ENCODE results near the gene SHANK1. TPM values are rescaled to one million over a fixed set of nuclear protein-coding genes. Genes with fewer than 3 reads are reported as not detected.
"Not testable (repeated sequence)": the region's sequence is repeated elsewhere in the genome, so short reads cannot be mapped to it uniquely, and the experiment has no call there.

The SHANK1 gene
- not detected for total RNA-seq

DNA sequence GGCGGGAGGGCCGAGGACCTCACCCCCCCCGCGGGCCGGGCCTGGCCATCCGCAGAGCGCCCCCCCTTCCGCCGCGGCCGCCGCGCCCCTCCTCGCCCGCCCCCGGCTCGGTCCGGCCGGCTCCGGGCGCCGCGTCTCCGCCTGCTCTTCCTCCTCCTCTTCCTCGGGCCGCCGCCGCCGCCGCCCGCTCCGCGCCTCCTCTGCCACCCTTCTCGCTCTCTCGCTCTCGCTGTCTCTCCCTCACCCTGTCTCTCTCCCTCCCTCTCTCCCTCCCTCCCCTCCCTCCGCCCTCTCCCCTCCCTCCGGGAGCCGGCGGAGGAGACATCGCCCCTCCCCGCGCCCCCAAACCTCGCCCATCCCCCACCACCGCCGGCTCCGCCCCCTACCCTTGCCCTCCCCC lies at the start of gene SHANK1:
TSS of gene SHANK1 (minus strand) at position 237 of the 400 bp plus-strand sequence. CDS start 2,883 bp downstream, outside the sequence.
- H3K4me3 Mint-ChIP-seq = no peak within 1 kb of the TSS
- H3K27me3 Mint-ChIP-seq (ENCODE audit: low read depth) = peaks cover 60% of the 10 kb centered on the region
- DNase-seq = no peak
- H3K27ac Mint-ChIP-seq = no peak within 1 kb of the TSS
- ChIA-PET POLR2A (no interaction called here), CTCF (interaction anchor here (1.3 kb wide), 1 partner anchor 202 kb away, joined by 3 read pairs; no protein-coding TSS in a partner anchor)
- ATAC-seq = no peak
- no peaks in the 10 kb centered on the region for H3K9me3 Mint-ChIP-seq (ENCODE audit: insufficient read depth)
- H3K36me3 Mint-ChIP-seq (ENCODE audit: low read depth) = no peaks in the 10 kb centered on the region
- peaks cover 10% of the 10 kb centered on the region for H3K4me1 Mint-ChIP-seq (ENCODE audit: low read depth)

DNA sequence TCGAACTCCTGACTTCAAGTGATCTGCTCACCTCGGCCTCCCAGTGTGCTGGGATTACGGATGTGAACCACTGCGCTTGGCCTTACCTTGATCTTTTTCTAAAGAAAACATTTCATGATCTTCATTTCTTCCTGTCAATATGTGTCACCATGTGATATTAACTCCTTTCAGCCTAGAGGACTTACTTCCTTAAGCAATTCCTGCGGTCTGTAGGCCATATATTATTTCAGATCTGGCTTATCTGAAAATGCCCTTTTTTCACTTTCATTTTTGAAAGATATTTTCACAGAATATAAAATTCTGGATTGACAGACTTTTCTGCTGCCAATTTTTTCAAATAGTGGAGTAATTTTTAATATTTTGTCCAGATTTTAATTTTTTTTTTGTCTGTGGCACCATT lies 48.7 kb upstream of the SHANK1 start:
- POLR2A ChIA-PET = no interaction called here
- no peaks in the 10 kb centered on the region for H3K9me3 Mint-ChIP-seq (ENCODE audit: insufficient read depth)
- CTCF ChIA-PET = no interaction called here
- ATAC-seq = no peak
- H3K27me3 Mint-ChIP-seq (ENCODE audit: low read depth) = no peaks in the 10 kb centered on the region
- H3K4me1 Mint-ChIP-seq (ENCODE audit: low read depth) = no peaks in the 10 kb centered on the region
- no peak overlapping the region for H3K4me3 Mint-ChIP-seq
- H3K27ac Mint-ChIP-seq = no peak overlapping the region
- DNase-seq = no peak
- no peaks in the 10 kb centered on the region for H3K36me3 Mint-ChIP-seq (ENCODE audit: low read depth)

DNA sequence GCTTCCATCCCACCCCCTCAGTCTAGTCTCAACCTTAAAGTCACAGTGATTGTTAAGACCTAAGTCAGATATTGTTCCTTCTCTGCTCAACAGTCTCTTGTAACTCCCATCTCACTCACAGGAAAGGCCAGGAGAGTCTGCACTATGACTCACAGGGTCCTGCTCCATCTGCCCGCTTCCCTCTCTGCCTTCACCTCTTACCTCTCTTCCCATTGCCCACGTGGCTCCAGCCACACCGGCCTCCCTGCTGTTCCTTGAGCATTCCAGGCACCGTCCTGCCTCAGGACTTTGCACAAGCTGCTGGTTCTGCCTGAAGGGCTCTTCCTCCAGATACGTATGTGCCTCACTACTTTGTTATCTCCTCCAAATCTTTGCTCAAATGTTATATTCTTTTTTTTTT lies 47.7 kb upstream of the SHANK1 start:
- DNase-seq; ATAC-seq; H3K36me3 Mint-ChIP-seq (ENCODE audit: low read depth); H3K27ac Mint-ChIP-seq; H3K4me3 Mint-ChIP-seq; POLR2A ChIA-PET; CTCF ChIA-PET; H3K27me3 Mint-ChIP-seq (ENCODE audit: low read depth); H3K9me3 Mint-ChIP-seq (ENCODE audit: insufficient read depth); H3K4me1 Mint-ChIP-seq (ENCODE audit: low read depth): not testable (repeated sequence)

DNA sequence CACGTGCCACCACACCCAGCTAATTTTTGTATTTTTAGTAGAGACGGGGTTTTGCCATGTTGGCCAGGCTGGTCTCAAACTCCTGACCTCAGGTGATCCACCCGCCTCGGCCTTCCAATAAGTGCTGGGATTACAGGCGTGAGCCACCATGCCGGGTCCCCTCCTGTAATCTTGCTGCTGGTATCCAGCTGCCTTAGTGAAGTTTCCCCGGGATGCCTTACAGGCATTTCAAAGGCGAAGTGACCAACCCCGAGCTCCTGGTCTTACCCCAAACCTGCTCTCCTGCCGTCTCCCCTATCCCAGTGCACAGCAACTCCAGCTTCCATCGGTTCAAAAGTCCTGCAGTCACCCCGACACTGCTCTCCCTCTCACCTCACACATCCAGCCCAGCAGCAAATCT lies 47.1 kb upstream of the SHANK1 start:
- ATAC-seq = not testable (repeated sequence)

DNA sequence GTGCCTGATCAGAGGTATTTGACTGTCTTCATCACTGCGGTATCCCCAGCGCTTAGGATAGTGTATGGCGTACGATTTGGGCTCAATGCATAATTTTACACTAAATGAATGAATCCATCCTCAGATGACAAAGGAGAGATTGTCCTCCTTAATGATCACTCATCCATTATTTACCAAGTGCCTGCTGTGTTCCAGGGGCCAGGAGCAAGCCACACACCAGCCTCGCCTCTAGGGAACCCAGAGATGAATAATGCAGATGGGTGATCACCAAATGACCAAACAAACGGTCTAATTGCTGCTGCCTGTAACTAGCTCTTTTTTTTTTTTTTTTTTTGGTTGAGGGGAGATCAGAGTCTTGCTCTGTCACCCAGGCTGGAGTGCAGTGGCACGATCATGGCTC lies 44.8 kb upstream of the SHANK1 start:
- Mint-ChIP-seq H3K27me3 (ENCODE audit: low read depth) (no peaks in the 10 kb centered on the region), H3K4me3 (no peak overlapping the region), H3K9me3 (ENCODE audit: insufficient read depth) (no peaks in the 10 kb centered on the region), H3K27ac (no peak overlapping the region), H3K4me1 (ENCODE audit: low read depth) (no peaks in the 10 kb centered on the region), H3K36me3 (ENCODE audit: low read depth) (no peaks in the 10 kb centered on the region)
- ATAC-seq = no peak
- CTCF ChIA-PET = no interaction called here
- POLR2A ChIA-PET = no interaction called here
- no peak for DNase-seq

More for the DNA sequence above, 47.1 kb upstream of the SHANK1 start:
- POLR2A ChIA-PET = interaction anchor here (0.6 kb wide), 1 partner anchor 66 kb away, joined by 3 read pairs; no protein-coding TSS in a partner anchor
- H3K4me1 Mint-ChIP-seq (ENCODE audit: low read depth); H3K36me3 Mint-ChIP-seq (ENCODE audit: low read depth); H3K27ac Mint-ChIP-seq; H3K4me3 Mint-ChIP-seq; H3K27me3 Mint-ChIP-seq (ENCODE audit: low read depth); H3K9me3 Mint-ChIP-seq (ENCODE audit: insufficient read depth); DNase-seq; CTCF ChIA-PET: not testable (repeated sequence)

DNA sequence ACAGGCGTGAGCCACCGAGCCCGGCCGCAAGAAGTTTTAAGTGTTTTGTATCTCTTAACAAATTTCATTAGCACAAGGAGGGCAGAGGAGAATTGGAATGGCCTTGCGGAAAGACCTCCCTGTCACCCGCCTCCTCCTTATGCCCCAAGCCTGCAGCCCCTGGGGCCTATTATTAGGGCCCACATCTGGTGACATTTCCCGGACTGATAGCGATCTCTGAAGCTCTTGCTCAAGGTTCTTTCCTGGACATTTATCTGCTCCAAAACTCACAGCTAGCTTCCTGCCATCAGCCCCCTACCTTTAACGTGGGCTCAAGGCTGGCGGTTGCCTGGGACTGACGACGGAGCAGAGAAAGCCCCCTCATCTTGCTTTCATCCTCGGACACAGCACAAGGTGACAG lies 43.9 kb upstream of the SHANK1 start:
- H3K27ac Mint-ChIP-seq; DNase-seq; POLR2A ChIA-PET; H3K27me3 Mint-ChIP-seq (ENCODE audit: low read depth); H3K4me3 Mint-ChIP-seq; H3K36me3 Mint-ChIP-seq (ENCODE audit: low read depth); H3K9me3 Mint-ChIP-seq (ENCODE audit: insufficient read depth); H3K4me1 Mint-ChIP-seq (ENCODE audit: low read depth); ATAC-seq; CTCF ChIA-PET: not testable (repeated sequence)

DNA sequence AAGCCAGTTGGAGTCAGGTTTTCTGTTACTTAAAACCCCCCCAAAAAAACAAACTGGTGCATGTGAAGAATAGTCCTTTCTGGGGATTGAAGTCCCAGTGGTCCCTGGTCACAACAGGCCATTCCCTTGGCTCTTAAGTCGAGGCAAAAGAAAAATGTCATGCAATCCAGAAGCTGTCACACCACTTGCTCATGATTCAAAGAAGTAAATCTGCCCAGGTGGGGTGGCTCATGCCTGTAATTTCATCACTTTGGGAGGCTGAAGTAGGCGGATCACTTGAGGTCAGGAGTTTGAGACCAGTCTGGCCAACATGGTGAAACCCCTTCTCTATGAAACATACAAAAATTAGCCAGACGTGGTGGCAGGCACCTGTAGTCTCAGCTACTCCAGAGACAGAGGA lies 41.9 kb upstream of the SHANK1 start:
- H3K27me3 Mint-ChIP-seq (ENCODE audit: low read depth); H3K4me1 Mint-ChIP-seq (ENCODE audit: low read depth); CTCF ChIA-PET; H3K36me3 Mint-ChIP-seq (ENCODE audit: low read depth); ATAC-seq; POLR2A ChIA-PET; H3K4me3 Mint-ChIP-seq; H3K9me3 Mint-ChIP-seq (ENCODE audit: insufficient read depth); DNase-seq; H3K27ac Mint-ChIP-seq: not testable (repeated sequence)

DNA sequence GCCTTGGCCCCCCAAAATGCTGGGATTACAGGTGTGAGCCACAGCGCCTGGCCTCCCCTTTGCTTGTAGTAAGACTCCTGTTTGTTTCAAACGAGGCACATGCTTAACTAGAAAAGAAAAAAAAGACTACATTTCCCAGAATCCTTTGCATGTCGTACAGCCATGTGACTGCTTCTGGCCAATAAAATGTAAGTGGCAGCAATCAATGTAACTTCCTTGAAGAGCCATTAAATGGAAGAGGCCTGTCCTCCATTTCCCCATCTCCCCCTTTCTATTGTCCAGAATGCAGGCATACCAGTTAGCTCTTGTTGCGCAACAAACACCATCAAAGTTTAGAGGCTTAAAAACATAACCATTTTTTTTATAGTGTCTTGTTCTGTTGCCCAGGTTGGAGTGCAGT lies 40.3 kb upstream of the SHANK1 start:
- Mint-ChIP-seq H3K9me3 (ENCODE audit: insufficient read depth) (no peaks in the 10 kb centered on the region), H3K27me3 (ENCODE audit: low read depth) (no peaks in the 10 kb centered on the region), H3K4me3 (no peak overlapping the region), H3K36me3 (ENCODE audit: low read depth) (no peaks in the 10 kb centered on the region), H3K27ac (no peak overlapping the region), H3K4me1 (ENCODE audit: low read depth) (no peaks in the 10 kb centered on the region)
- ATAC-seq (no peak), DNase-seq (no peak)
- POLR2A ChIA-PET = no interaction called here
- CTCF ChIA-PET = no interaction called here

DNA sequence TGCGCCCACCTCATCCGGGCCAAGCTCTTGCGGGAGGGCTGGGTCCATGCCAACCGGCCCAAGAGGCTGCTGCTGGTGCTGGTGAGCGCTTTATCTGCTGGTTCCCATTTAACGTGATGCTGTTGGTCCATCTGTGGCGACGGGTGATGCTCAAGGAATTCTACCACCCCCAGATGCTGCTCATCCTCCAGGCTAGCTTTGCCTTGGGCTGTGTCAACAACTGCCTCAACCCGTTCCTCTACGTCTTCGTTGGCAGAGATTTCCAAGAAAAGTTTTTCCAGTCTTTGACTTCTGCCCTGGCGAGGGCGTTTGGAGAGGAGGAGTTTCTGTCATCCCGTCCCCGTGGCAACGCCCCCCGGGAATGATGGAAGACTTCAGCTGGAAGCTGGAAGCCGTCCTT lies 39.5 kb upstream of the SHANK1 start:
- H3K27me3 Mint-ChIP-seq (ENCODE audit: low read depth); ATAC-seq; H3K4me1 Mint-ChIP-seq (ENCODE audit: low read depth); DNase-seq; H3K9me3 Mint-ChIP-seq (ENCODE audit: insufficient read depth); POLR2A ChIA-PET; H3K36me3 Mint-ChIP-seq (ENCODE audit: low read depth); CTCF ChIA-PET; H3K4me3 Mint-ChIP-seq; H3K27ac Mint-ChIP-seq: not testable (repeated sequence)

DNA sequence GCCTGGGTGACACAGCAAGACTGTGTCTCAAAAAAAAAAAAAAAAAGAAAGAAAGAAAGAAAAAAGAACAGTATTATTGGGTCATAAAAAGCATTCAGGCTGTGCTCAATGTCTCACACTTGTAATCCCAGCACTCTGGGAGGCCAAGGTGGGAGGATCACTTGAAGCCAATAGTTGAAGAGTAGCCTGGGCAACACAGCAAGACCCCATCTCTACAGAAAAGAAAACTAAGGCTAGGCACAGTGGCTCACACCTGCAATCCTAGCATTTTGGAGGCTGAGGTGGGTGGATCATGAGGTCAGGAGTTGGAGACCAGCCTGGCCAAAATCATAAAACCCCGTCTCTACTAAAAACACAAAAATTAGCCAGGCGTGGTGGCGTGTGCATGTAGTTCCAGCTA lies 38.0 kb upstream of the SHANK1 start:
- POLR2A ChIA-PET; H3K27ac Mint-ChIP-seq; ATAC-seq; H3K36me3 Mint-ChIP-seq (ENCODE audit: low read depth); H3K9me3 Mint-ChIP-seq (ENCODE audit: insufficient read depth); CTCF ChIA-PET; DNase-seq; H3K4me1 Mint-ChIP-seq (ENCODE audit: low read depth); H3K27me3 Mint-ChIP-seq (ENCODE audit: low read depth); H3K4me3 Mint-ChIP-seq: not testable (repeated sequence)

DNA sequence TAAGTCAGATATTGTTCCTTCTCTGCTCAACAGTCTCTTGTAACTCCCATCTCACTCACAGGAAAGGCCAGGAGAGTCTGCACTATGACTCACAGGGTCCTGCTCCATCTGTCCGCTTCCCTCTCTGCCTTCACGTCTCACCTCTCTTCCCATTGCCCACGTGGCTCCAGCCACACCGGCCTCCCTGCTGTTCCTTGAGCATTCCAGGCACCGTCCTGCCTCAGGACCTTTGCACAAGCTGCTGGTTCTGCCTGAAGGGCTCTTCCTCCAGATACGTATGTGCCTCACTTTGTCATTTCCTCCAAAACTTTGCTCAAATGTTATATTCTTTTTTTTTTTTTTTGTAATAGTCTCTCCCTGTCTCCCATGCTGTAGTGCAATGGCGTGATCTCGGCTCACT lies 36.6 kb upstream of the SHANK1 start:
- H3K4me3 Mint-ChIP-seq; H3K4me1 Mint-ChIP-seq (ENCODE audit: low read depth); CTCF ChIA-PET; ATAC-seq; POLR2A ChIA-PET; H3K36me3 Mint-ChIP-seq (ENCODE audit: low read depth); DNase-seq; H3K27ac Mint-ChIP-seq; H3K9me3 Mint-ChIP-seq (ENCODE audit: insufficient read depth); H3K27me3 Mint-ChIP-seq (ENCODE audit: low read depth): not testable (repeated sequence)

DNA sequence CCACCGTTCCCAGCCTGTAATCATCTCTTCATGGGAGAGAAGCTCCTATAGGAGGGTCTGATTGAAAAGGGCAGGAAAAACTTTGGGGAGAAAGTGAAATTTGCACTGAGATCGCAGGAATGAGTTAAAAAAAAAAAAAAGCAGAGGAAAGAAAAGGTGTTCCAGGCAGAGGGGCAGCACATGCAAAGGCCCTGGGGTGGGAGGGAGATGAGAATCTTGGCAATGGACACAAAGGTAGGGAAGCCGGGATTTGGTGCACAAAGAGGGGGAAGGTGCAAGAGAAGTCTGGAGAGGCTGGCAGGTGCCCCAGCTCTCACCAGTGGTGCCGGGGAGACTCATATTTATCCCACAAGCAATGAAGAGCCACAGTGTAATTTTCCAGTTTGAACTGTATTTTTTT lies 34.3 kb upstream of the SHANK1 start:
- ChIA-PET CTCF (interaction anchor here (2.1 kb wide), 1 partner anchor 29 kb away, joined by 6 read pairs; no protein-coding TSS in a partner anchor), POLR2A (no interaction called here)
- H3K27me3 Mint-ChIP-seq (ENCODE audit: low read depth) = no peaks in the 10 kb centered on the region

DNA sequence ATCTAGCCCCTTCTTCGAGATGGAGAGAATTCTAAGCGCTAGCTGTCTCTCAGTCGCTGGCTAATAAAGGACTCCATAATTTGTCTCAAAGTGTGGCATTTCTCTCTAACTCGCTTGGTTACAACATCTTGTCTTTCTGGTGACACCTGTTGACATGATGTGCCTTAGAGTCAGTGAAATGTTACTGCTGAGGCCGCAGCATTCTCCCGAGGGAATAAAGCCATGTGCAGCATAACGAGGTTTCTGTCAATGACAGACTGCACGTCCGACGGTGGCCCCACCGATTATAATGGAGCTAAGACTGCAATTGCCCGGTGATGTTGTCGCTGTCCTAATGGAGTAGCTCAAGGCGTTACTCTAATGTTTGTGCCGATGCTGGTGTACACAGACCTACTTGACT lies 30.4 kb upstream of the SHANK1 start:
- H3K27ac Mint-ChIP-seq = no peak overlapping the region
- no peaks in the 10 kb centered on the region for H3K27me3 Mint-ChIP-seq (ENCODE audit: low read depth)
- POLR2A ChIA-PET = no interaction called here
- no peaks in the 10 kb centered on the region for H3K4me1 Mint-ChIP-seq (ENCODE audit: low read depth)
- H3K36me3 Mint-ChIP-seq (ENCODE audit: low read depth) = no peaks in the 10 kb centered on the region
- no peak for ATAC-seq
- H3K9me3 Mint-ChIP-seq (ENCODE audit: insufficient read depth) = no peaks in the 10 kb centered on the region
- DNase-seq = no peak
- no peak overlapping the region for H3K4me3 Mint-ChIP-seq
- CTCF ChIA-PET = no interaction called here

More for the DNA sequence above, 34.3 kb upstream of the SHANK1 start:
- no peaks in the 10 kb centered on the region for H3K36me3 Mint-ChIP-seq (ENCODE audit: low read depth)
- no peak overlapping the region for H3K27ac Mint-ChIP-seq
- H3K4me3 Mint-ChIP-seq = no peak overlapping the region
- DNase-seq (no peak), ATAC-seq (no peak)
- no peaks in the 10 kb centered on the region for H3K9me3 Mint-ChIP-seq (ENCODE audit: insufficient read depth)
- no peaks in the 10 kb centered on the region for H3K4me1 Mint-ChIP-seq (ENCODE audit: low read depth)
